GM19351 (cell line): ENCODE results near the gene PHF2.

Experiments
- ATAC-seq: cut with Tn5 transposase; IDR thresholded peaks from one replicate; pipeline ENCODE4 v1.9.1; 2021; ENCODE audit warnings: mild to moderate bottlenecking, moderate library complexity; ENCODE audit not compliant: unreplicated experiment

PHF2 gene

GRCh38 chr9:93693129-93693528 is 116.7 kb downstream of the PHF2 start:
- no peak for ATAC-seq

GRCh38 chr9:93697352-93698139 is 121.2 kb downstream of the PHF2 start:
- ATAC-seq: no peak

DNA sequence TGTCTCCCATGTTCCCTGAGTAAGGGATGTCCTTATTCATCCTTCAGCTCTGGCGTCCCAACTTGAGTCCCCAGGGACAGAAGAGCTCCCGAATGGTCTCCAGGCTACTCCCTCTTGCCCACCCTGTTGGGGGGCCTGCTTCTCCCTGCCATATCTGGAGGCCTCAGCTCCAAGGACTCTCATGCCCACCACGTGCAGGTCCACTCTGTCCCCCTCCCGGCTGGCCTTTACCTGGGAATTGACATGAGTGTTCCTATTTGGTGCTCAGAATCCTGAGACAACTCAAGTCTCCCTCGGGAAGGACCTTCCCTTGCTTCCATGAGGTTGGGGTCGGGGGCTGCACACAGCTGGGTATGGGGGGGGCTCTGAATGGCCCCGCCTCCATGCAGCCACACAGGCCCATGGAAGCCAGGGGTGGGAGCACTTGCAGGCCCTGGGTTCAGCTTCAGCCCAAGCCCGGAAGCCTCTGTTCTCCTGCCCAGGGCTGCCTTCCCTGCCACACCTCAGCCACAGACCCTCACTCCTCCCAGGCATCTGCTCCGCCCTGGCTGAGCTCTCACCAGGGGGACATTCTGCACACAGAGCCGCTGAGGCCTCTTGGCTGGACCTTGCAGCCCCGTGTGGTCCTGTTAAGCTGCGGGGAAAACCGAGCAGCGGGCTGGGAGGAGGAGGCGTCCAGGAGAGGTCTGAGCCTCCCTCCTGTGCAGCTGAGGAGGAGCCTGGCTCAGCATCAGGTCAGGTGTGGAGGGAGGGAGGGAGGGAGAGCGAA is 121.9 kb downstream of the PHF2 start:
- ATAC-seq: no peak

DNA sequence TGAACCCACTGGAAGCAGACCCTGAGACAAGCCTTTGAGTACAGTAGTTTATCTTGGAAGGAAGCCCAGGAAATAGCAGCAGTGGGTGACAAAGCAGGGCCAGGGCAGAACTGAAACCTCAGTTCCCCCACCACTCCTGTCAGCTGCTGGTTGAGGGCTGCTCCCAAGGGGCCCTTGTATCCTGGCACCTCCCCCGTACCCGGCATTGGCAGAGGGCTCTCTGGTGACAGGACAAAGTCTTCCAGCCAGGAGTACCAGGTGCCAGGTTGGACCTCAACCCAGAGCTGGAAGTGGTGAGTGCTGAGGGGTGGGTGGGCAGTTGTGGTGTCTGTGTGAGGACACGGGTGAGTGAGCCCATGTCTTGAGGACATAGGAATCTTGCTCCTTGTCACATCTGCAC is 123.3 kb downstream of the PHF2 start:
- ATAC-seq: no peak

- no peak for ATAC-seq
These were observed 125.3 kb downstream of the PHF2 start for GRCh38 chr9:93701494-93702218.

DNA sequence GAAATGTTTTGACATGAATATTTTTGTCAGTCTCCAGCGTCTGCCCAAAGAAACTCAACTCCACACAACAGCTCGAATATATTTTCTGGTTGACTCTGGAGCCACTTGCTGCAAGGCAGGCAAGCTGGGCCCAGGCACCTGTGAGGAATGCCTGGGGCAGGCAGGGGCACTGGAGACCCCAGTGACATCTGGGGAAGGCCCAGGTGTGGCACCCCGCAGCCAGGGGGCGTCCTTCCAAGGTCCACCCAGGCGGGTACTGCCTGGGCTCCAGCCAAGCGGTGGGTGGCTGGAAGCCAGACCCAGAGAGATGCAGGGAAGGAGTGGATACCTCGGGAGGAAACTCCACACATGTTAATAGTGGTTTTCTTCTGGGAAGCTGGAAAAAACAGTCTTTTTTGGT is 125.9 kb downstream of the PHF2 start:
- no peak for ATAC-seq

GRCh38 chr9:93708289-93708986 is 132.1 kb downstream of the PHF2 start:
- no peak for ATAC-seq

DNA sequence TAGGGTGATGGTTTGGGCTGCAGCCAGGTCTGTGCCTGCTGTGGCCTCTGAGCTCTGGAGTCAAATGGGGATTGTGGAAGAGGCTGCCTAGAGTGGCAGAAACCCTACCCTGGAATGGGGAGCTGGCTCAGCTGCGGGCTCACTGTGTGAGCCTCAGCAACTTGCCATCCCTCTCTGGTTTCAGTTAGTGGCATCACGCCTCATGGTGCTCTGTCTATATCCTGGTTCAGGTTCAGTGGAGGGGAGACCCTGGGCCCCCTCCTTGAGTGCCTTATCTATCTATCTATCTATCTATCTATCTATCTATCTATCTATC is 132.6 kb downstream of the PHF2 start:
- ATAC-seq: no peak

- ATAC-seq: no peak
These were observed 133.4 kb downstream of the PHF2 start for GRCh38 chr9:93709600-93710369.

GRCh38 chr9:93710370-93710723 is 134.0 kb downstream of the PHF2 start:
- ATAC-seq: no peak

- ATAC-seq: no peak
These were observed 134.6 kb downstream of the PHF2 start for GRCh38 chr9:93711002-93711401.

DNA sequence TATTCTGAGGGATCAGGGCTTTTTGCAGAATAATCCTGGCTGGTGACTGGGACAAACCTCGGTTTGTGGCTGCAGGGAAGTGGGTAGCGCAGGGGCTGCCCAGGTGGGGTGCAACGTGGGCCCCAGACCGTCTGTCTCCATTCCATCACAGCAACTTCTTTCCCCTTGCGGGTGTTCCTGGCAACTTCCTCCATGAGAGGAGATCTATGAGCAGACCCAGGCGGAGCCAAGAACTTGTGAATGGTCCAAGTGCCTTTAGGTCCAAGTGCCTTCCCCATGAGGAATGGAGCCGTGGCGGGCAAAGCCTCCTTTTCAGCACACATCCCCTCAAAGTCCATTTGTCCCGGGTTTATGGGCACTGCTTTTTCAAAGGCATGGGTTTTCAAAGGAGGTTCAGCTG is 136.5 kb downstream of the PHF2 start:
- no peak for ATAC-seq

DNA sequence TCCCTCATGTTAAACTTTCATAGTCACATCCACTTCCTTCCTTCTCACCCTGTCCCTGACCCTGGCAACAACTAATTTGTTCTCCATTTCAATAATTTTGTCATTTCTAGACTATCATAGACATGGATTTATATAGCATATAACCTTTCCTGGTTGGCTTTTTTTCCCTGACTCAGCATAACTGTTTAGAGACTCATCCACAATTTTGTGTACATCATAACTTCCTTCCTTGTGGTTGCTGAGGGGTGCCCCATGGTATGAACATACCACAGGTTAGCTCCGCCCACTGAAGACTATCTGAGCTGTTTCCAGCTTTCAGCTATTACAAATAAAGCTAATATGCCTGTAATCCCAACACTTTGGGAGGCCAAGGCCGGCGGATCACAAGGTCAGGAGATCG is 137.3 kb downstream of the PHF2 start:
- no peak for ATAC-seq

DNA sequence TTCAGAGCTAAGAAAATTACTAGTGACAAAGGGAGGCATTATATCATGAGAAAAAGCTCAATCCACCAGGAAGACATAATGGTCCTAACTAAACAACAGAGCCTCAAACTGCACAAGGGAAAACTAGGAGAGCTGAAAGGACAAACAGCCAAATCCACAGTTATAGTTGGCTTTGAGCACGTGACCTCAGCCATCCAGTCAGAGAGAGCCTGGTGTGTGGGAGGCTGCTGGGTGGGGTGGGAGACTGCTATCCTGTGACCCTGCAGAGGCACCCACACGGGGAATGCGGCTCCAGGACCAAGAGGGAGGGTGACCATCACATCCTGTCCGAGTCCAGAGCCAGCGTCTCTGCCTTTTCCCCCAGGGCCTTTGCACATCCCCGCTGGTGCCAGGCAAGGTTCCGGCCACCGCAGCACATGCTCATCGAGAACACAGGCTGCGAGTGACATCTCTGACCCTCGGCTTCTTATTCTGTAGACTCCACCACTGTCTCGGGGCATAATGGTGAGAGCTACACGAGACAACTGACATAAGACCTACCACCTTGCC is 145.1 kb downstream of the PHF2 start:
- no peak for ATAC-seq

- no peak for ATAC-seq
These were observed 148.5 kb downstream of the PHF2 start for GRCh38 chr9:93724852-93725251.

DNA sequence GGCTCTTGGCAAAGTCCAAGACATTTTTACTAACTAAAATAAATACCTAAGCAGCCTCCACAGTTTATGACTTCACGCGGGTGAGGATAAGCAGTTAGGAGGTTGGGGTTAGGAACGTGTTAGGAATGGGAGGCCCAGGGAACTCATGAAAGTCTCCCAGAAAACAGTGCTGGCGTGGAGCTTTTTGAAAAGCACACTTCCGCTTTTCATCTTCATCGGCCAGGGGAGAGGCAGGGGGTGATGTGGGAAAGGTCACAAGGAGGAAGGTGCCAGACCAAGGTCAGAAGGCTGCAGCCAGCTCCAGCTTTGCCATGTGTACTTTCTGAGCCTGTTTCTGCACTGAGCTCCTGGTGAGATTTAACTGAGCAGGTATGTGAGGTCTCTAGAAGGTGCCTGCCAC is 149.0 kb downstream of the PHF2 start:
- ATAC-seq: no peak

DNA sequence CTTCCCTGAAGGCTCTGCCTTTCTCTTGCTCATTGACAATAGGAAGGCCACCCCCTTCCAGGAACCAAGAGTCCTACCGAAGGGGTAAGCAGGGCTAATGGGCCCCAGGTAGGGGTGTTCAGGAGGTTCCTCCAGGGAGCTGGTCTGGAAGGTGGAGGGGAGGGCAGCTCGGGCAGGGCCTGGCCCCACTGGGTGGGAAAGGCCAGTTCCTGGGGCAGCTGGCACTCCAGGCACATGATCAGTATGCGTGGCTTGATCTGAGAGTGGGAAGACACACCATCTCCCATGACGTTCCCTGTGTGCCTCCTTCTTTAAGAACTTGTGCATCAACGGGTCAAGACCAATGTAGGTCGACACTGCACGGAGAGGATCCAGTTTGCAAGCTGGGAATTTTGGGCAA is 149.8 kb downstream of the PHF2 start:
- no peak for ATAC-seq
